IPS-18a (cell line): ENCODE results near the gene HRH3.

Experiments
- H3K27ac ChIP-seq: one replicate; pipeline ENCODE4 v1.5.1; 2013; ENCODE audit warnings: low read length
- H3K27me3 ChIP-seq: one replicate; pipeline ENCODE4 v1.6.1; 2013; ENCODE audit warnings: mild to moderate bottlenecking, low read length; ENCODE audit not compliant: control insufficient read depth, insufficient read depth
- H3K36me3 ChIP-seq: one replicate; pipeline ENCODE4 v1.6.1; 2013; ENCODE audit warnings: low read depth, low read length; ENCODE audit not compliant: control insufficient read depth
- H3K4me1 ChIP-seq: one replicate; pipeline ENCODE4 v1.6.1; 2013; ENCODE audit warnings: low read depth, low read length; ENCODE audit not compliant: control insufficient read depth
- H3K4me3 ChIP-seq: one replicate; pipeline ENCODE4 v1.5.1; 2013; ENCODE audit warnings: low read length
- H3K9ac ChIP-seq: one replicate; pipeline ENCODE4 v1.6.1; 2013; ENCODE audit warnings: mild to moderate bottlenecking, low read length, moderate library complexity
- H3K9me3 ChIP-seq: one replicate; pipeline ENCODE4 v1.6.1; 2013; ENCODE audit warnings: low read depth, low read length; ENCODE audit not compliant: control insufficient read depth

The HRH3 gene

DNA sequence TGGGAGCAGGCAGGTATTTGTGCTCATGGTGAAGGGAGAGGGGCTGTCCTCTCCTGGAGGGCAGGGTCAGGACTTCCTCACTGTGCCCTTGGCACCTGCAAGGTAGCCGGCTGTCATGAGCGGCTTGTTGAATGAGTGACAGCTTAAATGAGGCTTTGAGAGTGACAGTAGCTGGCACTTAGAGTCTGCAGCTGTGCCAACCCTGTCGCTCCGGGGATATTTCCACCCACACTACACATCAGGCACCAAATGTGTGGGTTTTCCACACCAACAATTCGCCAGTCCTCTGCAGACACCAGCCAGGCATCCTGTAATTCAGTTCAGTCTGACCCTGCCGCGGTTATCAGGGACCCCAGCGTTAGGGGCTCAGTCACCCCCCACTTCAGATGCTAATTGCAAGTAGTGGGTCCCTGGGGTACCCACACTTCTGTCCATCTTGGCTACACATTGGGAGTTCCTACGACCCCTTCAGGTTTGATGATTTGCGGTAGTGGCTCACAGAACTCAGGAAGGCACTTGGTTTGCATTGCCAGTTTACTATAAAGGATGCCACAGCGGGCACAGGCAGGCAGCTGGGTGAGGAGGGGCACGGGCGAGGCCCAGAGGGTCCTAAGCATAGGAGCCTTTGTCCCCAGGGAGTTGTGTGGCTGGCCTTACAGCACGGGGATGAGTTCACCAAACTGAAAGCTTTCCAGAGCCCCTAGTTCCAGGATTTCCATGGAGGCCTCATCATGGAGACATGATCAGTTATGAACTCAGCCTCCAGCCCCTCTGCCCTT lies 28.1 kb downstream of the HRH3 start:
- Histone ChIP-seq H3K27ac (no peak overlapping the region), H3K9ac (no peak overlapping the region), H3K4me3 (no peak overlapping the region), H3K36me3 (peaks cover 11% of the 10 kb centered on the region), H3K4me1 (no peaks in the 10 kb centered on the region), H3K27me3 (no peaks in the 10 kb centered on the region), H3K9me3 (no peaks in the 10 kb centered on the region)

DNA sequence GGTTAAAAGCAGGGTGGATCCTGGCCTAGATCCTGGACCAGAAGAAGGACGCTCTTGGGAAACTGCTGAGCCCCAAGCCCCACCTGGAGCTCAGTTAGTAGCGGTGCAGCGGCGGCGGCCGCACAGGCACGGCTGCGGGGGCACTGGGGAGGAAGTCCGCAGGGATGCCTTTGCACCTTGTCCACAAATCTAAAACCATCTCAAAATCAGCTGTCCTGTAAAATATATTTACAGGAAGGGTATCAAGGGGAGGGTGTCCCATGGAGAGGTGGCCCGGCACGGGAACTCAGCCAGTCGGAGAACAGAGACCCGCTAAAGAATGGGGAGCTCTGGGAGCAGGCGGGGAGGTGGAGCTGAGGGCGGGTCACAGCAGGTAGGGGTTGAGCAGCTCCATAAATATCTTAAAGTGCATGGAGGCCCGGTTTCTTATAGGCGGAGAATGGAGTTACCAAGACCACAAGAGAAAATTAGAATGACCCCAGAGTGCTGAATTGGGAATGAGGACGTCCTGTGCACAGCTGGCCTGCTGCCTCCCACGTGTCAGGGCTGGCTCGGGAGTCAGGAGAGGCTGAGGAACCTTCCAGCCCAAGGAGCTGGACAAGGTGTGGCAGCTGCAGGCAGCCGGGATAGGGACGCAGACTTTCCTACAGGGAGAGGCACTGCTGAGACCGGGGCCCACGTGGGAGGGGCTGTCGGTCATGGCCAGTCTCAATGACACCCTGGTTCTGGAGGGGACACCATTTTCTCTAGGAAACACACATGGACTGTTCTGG lies 29.3 kb downstream of the HRH3 start:
- Histone ChIP-seq H3K9me3 (no peaks in the 10 kb centered on the region), H3K9ac (no peak overlapping the region), H3K4me3 (no peak overlapping the region), H3K4me1 (no peaks in the 10 kb centered on the region), H3K36me3 (peaks cover 7% of the 10 kb centered on the region), H3K27ac (no peak overlapping the region), H3K27me3 (no peaks in the 10 kb centered on the region)

DNA sequence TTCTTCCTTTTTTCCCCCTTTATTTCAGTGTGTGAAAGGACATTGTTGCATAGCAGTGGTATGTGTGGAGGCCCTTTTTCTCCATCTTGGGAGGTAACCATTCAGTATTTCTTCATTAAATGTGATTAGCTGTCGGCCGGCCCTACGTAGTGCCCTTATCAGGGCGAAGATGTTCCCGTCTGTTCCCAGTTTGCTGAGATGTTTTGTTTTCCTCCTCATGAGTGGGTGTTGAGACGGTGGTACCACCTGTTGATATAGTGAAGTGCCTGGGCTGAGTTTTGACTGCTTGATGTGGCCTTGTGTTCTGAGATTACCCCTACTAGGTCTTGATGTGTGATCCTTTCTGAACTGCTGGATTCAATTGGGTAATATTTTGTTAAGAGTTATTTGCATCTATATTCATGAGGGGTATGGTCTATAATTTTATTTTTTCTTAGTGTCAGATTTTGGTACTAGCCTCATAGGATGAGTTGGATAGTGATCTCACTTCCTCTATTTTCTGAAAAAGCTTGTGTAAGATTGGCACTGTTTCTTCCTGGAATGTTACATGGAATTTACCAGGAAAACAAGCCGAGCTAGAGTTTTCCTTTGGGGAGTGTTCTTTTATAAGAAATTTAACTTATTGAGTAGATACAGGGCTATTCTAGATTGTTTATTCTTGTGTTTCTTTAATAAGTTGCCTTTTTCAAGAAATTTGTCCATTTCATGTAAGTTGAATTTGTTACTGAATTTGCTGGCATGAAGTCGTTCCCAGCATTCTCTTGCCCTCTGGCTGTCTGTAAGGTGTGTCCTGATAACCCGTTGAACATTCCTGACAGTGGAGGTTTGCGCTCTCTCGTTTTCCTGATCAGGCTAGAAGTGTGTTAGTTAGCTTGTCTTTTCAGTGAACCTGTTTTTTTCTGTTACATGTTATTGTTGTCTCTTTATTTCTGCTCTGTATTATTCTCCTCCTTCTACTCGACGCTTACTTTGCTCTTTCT lies 32.9 kb downstream of the HRH3 start:
- no peaks in the 10 kb centered on the region for H3K27me3 ChIP-seq
- peaks cover under 1% of the 10 kb centered on the region for H3K4me1 ChIP-seq
- peaks cover 6% of the 10 kb centered on the region for H3K36me3 ChIP-seq
- H3K9ac ChIP-seq = no peak overlapping the region
- no peaks in the 10 kb centered on the region for H3K9me3 ChIP-seq
- H3K4me3 ChIP-seq = no peak overlapping the region
- H3K27ac ChIP-seq = no peak overlapping the region

DNA sequence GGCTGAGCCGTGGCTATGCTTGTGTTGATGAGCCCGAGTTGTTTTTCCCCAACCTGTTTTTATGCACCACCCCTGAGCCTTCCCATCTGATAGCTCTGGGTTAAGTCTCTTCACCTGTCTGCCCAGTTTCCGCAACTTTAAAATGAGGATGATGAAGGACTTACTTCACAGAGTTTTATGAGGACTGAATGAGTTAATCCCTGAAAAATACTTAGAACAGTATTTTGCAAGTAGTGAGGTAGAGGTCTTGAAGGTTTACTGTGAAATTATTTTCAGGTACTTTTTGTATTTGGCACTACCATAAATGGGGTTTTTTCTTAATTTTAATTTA lies 34.0 kb downstream of the HRH3 start:
- peaks cover 7% of the 10 kb centered on the region for H3K4me1 ChIP-seq
- H3K27me3 ChIP-seq = no peaks in the 10 kb centered on the region
- H3K9me3 ChIP-seq = no peaks in the 10 kb centered on the region
- no peak overlapping the region for H3K9ac ChIP-seq
- no peak overlapping the region for H3K27ac ChIP-seq
- H3K4me3 ChIP-seq = no peak overlapping the region
- peaks cover 7% of the 10 kb centered on the region for H3K36me3 ChIP-seq

DNA sequence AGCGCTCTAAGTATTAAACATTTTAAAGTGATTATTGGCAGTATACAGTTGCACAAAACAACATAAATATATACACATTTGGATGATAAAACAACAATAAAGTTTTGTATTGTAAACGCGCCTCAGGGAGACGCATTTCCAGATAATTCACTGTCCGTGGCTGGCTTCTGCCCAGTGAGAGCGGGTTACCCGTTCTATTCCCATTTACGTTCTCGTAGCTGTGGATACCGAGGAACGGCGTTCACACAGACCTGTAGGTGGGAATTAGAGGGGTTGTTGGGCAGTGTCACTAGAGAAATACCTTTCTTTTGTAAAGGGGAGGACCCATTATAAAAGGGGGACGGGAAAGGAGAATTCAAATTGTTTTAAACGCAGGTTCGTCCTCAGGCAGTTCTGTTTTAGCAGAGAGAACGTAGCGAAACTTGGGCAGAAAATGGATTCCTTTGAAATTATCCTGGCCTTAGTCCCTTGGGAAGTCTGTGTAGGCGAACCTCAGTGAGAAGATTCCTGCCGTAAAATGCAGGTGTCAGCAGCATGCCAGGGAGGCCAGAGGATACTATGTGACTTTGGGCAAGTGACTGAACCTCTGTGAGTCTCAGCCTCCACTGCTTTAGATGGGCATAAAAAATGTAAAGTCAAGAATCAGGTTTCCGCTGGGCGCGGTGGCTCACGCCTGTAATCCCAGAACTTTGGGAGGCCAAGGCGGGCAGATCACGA lies 36.5 kb downstream of the HRH3 start:
- no peaks in the 10 kb centered on the region for H3K27me3 ChIP-seq
- peaks cover 7% of the 10 kb centered on the region for H3K4me1 ChIP-seq
- H3K36me3 ChIP-seq = peaks cover 11% of the 10 kb centered on the region
- H3K9me3 ChIP-seq = no peaks in the 10 kb centered on the region
- peak overlapping the region; percentile 77 for H3K27ac ChIP-seq
- peak overlapping the region; percentile 91 for H3K4me3 ChIP-seq
- peak overlapping the region; percentile 90 for H3K9ac ChIP-seq

DNA sequence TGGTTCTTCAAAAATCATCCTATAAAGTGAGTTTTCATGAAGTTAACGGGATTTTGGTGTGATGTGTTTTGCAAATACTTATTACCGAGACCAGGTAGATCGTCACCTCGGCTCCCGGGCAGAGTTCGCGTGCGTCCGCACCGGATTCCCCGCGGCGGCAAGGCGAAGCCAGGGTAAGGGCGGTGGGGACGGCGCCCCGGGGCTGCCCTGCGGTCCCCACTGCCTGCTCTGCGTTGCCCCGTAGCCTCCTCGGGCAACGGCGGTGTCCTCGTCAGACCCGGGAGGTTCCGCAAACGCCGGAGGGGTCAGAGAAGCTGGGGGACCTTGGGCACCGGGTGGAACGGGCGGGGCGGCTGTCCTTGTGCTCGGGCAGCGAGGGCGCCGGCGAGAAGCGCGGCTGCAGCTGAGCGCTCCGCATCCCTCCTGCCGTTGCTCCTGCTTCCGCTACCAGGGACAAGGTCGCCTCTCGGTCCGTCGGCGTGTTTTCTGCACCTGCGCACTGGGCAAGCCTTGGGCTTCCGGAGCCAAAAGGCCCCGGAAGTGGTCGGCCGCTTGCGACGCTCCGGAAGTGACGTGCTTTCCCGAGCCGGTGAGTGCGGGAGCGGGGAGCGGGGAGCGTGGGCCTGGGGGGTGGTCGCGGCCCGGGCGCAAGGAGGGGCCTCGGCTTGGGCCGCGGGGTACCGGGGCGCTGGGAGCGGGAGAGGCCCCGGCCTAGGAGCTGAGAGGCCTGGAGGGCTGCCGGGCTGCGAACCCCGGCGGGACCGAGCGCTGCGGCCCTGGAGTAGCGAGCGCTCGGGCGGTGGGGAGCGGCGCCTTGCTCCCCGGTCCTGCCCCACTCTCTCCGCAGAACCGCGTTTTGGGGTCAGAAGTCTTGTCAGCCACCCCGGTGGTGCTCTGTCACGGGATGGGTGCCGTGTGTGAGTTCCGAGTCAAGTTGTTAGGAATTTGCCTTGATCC lies 37.3 kb downstream of the HRH3 start, which contains the start of gene MTG2:
Gene MTG2, plus strand, starts transcription at position 560 of the 957 bp plus-strand sequence. CDS start 10,393 bp downstream, outside the sequence.
- no peaks in the 10 kb centered on the region for H3K9me3 ChIP-seq
- peak within 1 kb of the TSS; percentile 90 for H3K9ac ChIP-seq
- peak within 1 kb of the TSS; percentile 91 for H3K4me3 ChIP-seq

DNA sequence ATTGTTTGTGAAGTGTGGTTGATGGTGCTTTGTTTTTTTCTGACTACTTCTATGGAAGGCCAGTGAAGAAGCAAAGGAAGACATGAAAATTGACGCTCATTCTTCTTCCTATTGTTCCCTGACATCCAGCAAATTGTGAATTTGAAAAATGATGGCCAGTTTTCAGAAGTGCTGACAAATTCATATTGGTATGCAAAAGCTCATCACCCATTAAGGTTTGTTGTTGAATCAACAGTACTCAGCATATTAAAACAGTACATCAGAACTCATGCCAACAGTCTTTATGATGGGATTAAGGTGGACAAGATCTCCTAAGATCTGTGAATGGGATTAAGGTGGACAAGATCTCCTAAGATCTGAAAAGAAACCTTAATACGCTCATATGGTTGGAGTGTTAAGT lies 38.3 kb downstream of the HRH3 start:
- H3K27ac ChIP-seq = peak overlapping the region; percentile 76
- no peaks in the 10 kb centered on the region for H3K9me3 ChIP-seq
- H3K4me3 ChIP-seq = peak overlapping the region; percentile 91
- H3K27me3 ChIP-seq = no peaks in the 10 kb centered on the region
- H3K9ac ChIP-seq = peak overlapping the region; percentile 90
- peaks cover 11% of the 10 kb centered on the region for H3K36me3 ChIP-seq
- H3K4me1 ChIP-seq = peaks cover 7% of the 10 kb centered on the region

More for the DNA sequence above, 37.3 kb downstream of the HRH3 start, which contains the start of gene MTG2:
- no peaks in the 10 kb centered on the region for H3K27me3 ChIP-seq
- peaks cover 11% of the 10 kb centered on the region for H3K36me3 ChIP-seq
- peak within 1 kb of the TSS; percentile 77 for H3K27ac ChIP-seq
- H3K4me1 ChIP-seq = peaks cover 7% of the 10 kb centered on the region

DNA sequence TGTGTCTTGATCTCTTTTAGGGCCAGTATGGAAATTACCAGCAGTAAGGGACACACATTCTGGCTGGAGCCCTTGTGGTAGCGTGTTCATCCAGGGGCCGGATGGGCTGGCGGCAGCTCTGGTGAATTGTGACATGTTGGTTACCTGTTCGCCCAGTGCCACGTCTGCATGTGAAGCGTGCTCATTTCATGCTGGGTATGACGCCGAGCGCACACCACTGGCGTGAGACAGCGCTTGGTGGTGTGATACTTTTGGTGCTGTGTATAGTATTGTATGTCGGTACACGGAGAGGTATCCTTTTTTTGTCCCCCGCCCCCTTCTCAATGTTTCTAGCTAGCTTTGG lies 40.9 kb downstream of the HRH3 start:
- Histone ChIP-seq H3K27ac (no peak overlapping the region), H3K9me3 (no peaks in the 10 kb centered on the region), H3K9ac (no peak overlapping the region), H3K4me1 (peaks cover 7% of the 10 kb centered on the region), H3K27me3 (no peaks in the 10 kb centered on the region), H3K36me3 (peaks cover 23% of the 10 kb centered on the region), H3K4me3 (no peak overlapping the region)

DNA sequence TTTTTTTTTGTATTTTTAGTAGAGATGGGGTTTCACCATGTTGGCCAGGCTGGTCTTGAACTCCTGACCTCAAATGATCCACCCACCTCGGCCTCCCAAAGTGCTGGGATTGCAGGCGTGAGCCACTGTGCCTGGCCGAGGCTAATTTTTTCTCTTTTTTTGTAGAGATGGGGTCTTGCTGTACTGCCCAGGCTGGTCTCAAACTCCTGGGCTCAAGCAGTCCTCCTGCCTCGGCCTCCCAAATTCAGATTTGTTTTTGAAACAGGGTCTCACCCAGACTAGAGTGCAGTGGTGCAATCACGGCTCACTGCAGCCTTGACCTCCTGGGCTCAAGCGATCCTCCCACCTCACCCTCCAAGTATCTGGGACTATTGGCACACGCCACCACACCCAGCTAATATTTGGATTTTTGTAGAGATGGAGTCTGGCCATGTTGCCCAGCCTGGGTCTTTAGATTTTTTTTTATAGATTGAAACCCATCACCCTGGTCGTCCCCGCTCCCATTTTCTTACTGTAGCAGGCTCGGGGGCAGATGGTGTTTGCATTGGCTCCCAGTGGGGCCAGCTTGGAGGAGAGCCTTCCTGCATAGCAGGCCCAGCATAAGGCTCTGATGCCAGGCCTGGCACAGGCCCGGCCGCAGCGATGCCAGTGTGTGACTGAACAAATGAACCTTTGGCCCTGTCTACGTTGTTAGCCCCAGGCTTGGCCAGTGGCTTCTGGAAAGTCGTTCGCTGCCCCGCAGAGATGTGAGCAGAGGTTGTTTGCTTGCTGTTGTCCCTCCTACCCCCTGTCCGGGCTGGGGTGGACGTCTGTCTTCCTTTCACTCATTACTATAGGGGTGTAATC lies 41.5 kb downstream of the HRH3 start:
- Histone ChIP-seq H3K36me3 (peaks cover 23% of the 10 kb centered on the region), H3K9me3 (no peaks in the 10 kb centered on the region), H3K4me1 (peaks cover 7% of the 10 kb centered on the region), H3K4me3 (no peak overlapping the region), H3K27me3 (no peaks in the 10 kb centered on the region), H3K27ac (no peak overlapping the region), H3K9ac (no peak overlapping the region)
